Stomach (tissue), 9 donors: ENCODE measurements around the gene RAI1. TPM values are rescaled to one million over a fixed set of nuclear protein-coding genes. Genes with fewer than 3 reads are reported as not detected.
"Not testable (repeated sequence)": the region's sequence is repeated elsewhere in the genome, so short reads cannot be mapped to it uniquely, and the experiment has no call there.

Experiments used
- DNase-seq, 2 donors: peaks; one replicate each; pipeline versions ENCODE4 v3.0.0 to v3.0.0-alpha.2; 2013 to 2019
- H3K27ac ChIP-seq, 5 donors: fragments of 200-600 bp in 4 of 5; sonication (generic) in 4 of 5; one replicate each; pipeline ENCODE4 v1.5.1; 2013 to 2019; ENCODE audit warnings: mild to moderate bottlenecking in 1 of 5, moderate library complexity in 1 of 5
- H3K27me3 ChIP-seq, 3 donors: fragments of 200-600 bp; sonication (generic); one replicate each; pipeline ENCODE4 v1.5.1; 2017 to 2019; ENCODE audit warnings: mixed run types in 1 of 3
- H3K36me3 ChIP-seq, 4 donors: fragments of 200-600 bp; sonication (generic); 1 replicate in 3 of 4; 2 replicates in 1 of 4; pipeline ENCODE4 v1.5.1; 2016 to 2019
- H3K4me1 ChIP-seq, 4 donors: fragments of 200-600 bp; sonication (generic); one replicate each; pipeline ENCODE4 v1.5.1; 2016 to 2019
- H3K4me3 ChIP-seq, 4 donors: fragments of 200-600 bp; sonication (generic) in 3 of 4; one replicate each; pipeline ENCODE4 v1.5.1; 2016 to 2019; ENCODE audit warnings: mild to moderate bottlenecking in 1 of 4
- H3K9me3 ChIP-seq, 4 donors: fragments of 200-600 bp; sonication (generic); one replicate each; pipeline ENCODE4 v1.5.1; 2016 to 2019
- EP300 ChIP-seq: sonication (generic); formaldehyde crosslinking; IDR thresholded peaks from one replicate; pipeline ENCODE4 v1.6.1; 2017; ENCODE audit warnings: antibody characterized with exemption
- POLR2A ChIP-seq, 4 donors: fragments of 450-650 bp; IDR thresholded peaks; one replicate each; pipeline ENCODE4 v1.6.1; 2016; ENCODE audit warnings: antibody characterized with exemption in 4 of 4, control low read depth in 2 of 4, mild to moderate bottlenecking in 1 of 4, moderate library complexity in 1 of 4
- POLR2AphosphoS5 ChIP-seq, 3 donors: sonication (generic); formaldehyde crosslinking; IDR thresholded peaks; one replicate each; pipeline ENCODE4 v1.6.1; 2016; ENCODE audit warnings: antibody characterized with exemption in 3 of 3
- WGBS, 5 donors: extraction: QIAGEN DNeasy Blood & Tissue Kit in 3 of 5; methylation state at CpG; one replicate each; pipeline versions ENCODE4 v1.1.5 to v1.1.7; 2013 to 2018; 5-methylcytosine and 5-hydroxymethylcytosine counted together
- intact Hi-C: fragments of 100-400 bp; cut with DNase I; formaldehyde crosslinking; loops from one replicate; pipeline ENCODE4 v1.15.1; 2023; ENCODE audit warnings: low total_unique reads
- polyA plus RNA-seq, 3 donors: library from polyadenylated mRNA; stranded (reverse); fragments of 200-250 nt; gene quantifications; one replicate each; pipeline ENCODE4 v1.2.3, GENCODE V29; 2013
- total RNA-seq, 5 donors: library from RNA; depleted of rRNA; stranded (reverse); fragments of >200 nt; gene quantifications; one replicate each; pipeline versions ENCODE4 v1.1.0 to v1.2.3, GENCODE V29; 2014 to 2016
- TF ChIP-seq, protein P1 (sequence below), 7 experiments: fragments of 450-650 bp in 4 of 7; fragments of 200-600 bp in 3 of 7; sonication (generic) in 3 of 7; IDR thresholded peaks; one replicate each; pipeline ENCODE4 v1.5.1; 2016 to 2019; ENCODE audit warnings: antibody characterized with exemption in 7 of 7, control low read depth in 2 of 7, mild to moderate bottlenecking in 1 of 7
- donor health status: healthy with polysubstance abuse.
- donor health status: Bipolar disorder and iron deficiency.
- donor health status: healthy.

RAI1 gene
- total and polyA plus RNA-seq, 8 donors = 4.6 to 94.5 (median 28.3) TPM

DNA sequence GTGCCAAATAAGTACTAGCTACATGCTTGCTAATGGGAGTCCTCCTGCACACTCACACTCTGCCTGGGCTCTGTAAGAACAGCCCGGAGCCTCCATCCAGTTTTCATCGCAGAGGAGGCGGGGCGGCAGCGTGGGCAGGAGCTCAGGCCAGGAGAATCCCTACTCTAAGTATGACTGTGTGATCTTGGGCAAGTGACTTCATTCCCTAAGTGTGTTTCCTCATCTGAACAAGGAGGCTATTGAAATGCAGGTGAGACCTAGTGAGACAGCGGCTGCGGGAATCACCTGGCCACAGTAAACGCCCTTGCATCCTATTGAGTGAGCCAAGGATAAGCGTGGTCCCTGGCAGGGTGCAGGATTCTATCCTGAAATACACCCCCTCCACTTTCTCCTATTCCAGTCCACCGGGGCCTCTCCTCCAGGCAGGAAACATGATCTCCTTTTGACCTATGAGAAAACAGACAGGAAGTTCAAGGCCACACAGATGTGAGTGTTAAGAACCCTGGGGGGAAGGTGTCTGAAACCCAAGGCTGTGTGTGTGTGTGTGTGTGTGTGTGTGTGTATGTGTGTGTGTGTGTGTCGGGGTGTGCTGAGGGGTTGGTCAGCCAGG, 5.2 kb upstream of the RAI1 start:
- DNase-seq = peak in 1 of 2 donors; percentile 56
- H3K27ac ChIP-seq = no peak overlapping the region
- TF ChIP-seq POLR2A (IDR thresholded peaks at IDR 0.05) (no peak), EP300 (no peak), POLR2AphosphoS5 (IDR thresholded peaks at IDR 0.05) (no peak)
- TF ChIP-seq, protein P1, sequence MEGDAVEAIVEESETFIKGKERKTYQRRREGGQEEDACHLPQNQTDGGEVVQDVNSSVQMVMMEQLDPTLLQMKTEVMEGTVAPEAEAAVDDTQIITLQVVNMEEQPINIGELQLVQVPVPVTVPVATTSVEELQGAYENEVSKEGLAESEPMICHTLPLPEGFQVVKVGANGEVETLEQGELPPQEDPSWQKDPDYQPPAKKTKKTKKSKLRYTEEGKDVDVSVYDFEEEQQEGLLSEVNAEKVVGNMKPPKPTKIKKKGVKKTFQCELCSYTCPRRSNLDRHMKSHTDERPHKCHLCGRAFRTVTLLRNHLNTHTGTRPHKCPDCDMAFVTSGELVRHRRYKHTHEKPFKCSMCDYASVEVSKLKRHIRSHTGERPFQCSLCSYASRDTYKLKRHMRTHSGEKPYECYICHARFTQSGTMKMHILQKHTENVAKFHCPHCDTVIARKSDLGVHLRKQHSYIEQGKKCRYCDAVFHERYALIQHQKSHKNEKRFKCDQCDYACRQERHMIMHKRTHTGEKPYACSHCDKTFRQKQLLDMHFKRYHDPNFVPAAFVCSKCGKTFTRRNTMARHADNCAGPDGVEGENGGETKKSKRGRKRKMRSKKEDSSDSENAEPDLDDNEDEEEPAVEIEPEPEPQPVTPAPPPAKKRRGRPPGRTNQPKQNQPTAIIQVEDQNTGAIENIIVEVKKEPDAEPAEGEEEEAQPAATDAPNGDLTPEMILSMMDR (IDR thresholded peaks at IDR 0.05) = no peak

DNA sequence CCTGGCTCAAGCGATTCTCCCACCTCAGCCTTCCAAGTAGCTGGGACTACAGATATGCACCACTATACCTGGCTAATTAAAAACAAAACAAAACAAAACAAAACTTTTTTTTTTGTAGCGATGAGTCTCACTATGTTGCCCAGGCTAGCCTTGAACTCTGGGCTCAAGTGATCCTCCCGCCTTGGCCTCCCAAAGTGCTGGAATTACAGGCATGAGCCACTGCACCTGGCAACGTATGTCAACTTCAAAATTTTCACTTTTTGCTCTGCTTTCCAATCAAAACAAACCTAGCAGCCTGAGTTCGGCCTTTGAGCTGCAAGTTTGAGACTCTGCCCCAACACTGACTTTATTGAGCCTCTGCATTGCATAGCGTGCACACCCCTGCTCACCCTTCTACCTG, 4.5 kb upstream of the RAI1 start:
- Histone ChIP-seq H3K4me3 (no peak overlapping the region), H3K9me3 (no peaks in the 10 kb centered on the region), H3K36me3 (no peaks in the 10 kb centered on the region), H3K27me3 (no peaks in the 10 kb centered on the region), H3K4me1 (peaks cover 0 to 10% (median 4%) of the 10 kb centered on the region in 4 donors), H3K27ac (no peak overlapping the region)
- intact Hi-C loops = no loop called here
- DNase-seq = no peak
- WGBS, 5 donors = 93 to 96% (median 96%) methylated on average over 6 of the region's 6 CpGs
- TF ChIP-seq, protein P1 (IDR thresholded peaks at IDR 0.05) = no peak
- TF ChIP-seq EP300 (no peak), POLR2AphosphoS5 (IDR thresholded peaks at IDR 0.05) (no peak), POLR2A (IDR thresholded peaks at IDR 0.05) (no peak)

More for the DNA sequence above, 5.2 kb upstream of the RAI1 start:
- H3K27me3 ChIP-seq = no peaks in the 10 kb centered on the region
- intact Hi-C loops = no loop called here
- no peaks in the 10 kb centered on the region for H3K9me3 ChIP-seq
- no peak overlapping the region for H3K4me3 ChIP-seq
- H3K4me1 ChIP-seq = peaks cover 0 to 11% (median 4%) of the 10 kb centered on the region in 4 donors
- 50 to 76% (median 63%) methylated on average over 11 of the region's 11 CpGs for WGBS, 5 donors
- no peaks in the 10 kb centered on the region for H3K36me3 ChIP-seq

DNA sequence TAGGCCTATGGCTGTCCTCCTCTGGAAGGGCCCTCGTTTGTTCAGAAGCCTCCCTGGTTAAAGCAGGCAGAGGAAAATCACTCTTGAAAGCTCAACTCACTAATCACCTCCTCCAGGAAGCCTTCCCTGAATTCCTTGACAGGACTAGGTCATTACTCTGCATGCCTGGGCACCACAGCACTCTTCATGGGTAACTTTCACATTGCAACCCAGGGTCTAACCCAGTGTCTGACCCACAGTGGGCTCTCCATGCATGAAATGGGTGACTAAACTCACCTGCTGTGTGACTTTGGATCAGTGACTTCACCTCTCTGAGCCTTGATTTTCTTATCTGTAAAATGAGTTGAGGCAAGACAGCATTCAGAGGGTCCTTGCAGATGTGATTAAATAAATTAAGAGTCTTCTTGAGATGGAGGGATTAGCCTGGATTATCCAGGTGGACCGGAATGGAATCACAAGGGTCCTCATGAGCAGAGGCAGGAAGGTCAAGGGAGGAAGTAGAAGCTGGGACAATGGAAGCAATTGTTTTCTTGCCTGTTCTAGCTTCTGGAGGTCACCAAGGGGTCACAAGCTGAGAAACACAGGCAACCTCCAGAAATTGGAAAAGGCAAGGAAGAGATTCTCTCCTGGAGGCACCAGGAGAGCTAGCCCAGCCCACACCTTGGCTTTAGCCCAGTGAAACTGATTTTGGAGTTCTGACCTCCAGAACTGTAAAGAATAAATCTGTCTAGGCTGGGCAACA, 3.8 kb upstream of the RAI1 start:
- Histone ChIP-seq H3K4me3 (no peak overlapping the region), H3K9me3 (no peaks in the 10 kb centered on the region), H3K36me3 (no peaks in the 10 kb centered on the region), H3K27ac (no peak overlapping the region), H3K27me3 (no peaks in the 10 kb centered on the region), H3K4me1 (peaks cover 0 to 7% (median 5%) of the 10 kb centered on the region in 4 donors)
- TF ChIP-seq POLR2A (IDR thresholded peaks at IDR 0.05) (no peak), POLR2AphosphoS5 (IDR thresholded peaks at IDR 0.05) (no peak), EP300 (no peak)
- TF ChIP-seq, protein P1 (IDR thresholded peaks at IDR 0.05) = no peak
- no peak for DNase-seq
- intact Hi-C loops = no loop called here
- 64 to 82% (median 73%) methylated on average over 1 to 2 of the region's 2 CpGs for WGBS, 5 donors

DNA sequence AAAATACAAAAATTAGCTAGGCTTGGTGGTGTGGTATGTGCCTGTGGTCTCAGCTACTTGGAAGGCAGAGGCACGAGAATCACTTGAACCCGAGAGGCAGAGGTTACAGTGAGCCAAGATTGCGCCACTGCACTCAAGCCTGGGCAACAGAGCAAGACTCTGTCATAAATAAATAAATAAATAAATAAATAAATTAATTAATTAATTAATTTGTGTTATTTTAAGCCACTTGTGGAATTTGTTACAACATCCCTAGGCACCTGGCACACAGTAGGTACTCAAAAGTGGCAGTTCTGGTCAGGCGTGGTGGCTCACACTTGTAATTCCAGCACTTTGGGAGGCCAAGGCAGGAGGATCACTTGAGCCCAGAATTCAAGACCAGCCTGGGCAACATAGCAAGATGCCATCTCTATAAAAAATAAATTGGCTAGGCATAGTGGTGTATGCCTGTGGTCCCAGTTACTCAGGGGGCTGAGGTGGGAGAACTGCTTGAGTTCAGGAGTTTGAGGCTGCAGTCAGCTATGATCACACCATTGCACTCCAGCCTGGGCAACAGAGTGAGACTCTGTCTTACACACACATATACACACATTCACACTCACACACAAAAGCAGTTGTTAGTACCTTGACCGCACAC, 3.1 kb upstream of the RAI1 start:
- H3K27me3 ChIP-seq, H3K9me3 ChIP-seq, H3K36me3 ChIP-seq, intact Hi-C loops, H3K4me3 ChIP-seq, DNase-seq, H3K27ac ChIP-seq: not testable (repeated sequence)
- peaks cover 2 to 12% (median 7%) of the 10 kb centered on the region in 4 donors for H3K4me1 ChIP-seq
- WGBS, 5 donors = 81 to 95% (median 92%) methylated on average over 5 of the region's 5 CpGs
